DMS79 (cell line): ENCODE data around the gene TGIF2.
"Not testable (repeated sequence)": the region's sequence is repeated elsewhere in the genome, so short reads cannot be mapped to it uniquely, and the experiment has no call there.

Experiments used
- DNase-seq: peaks from one replicate; lab custom pipeline; 2025; lab: John Stamatoyannopoulos, UW

Gene TGIF2

GRCh38 chr20:36620917-36621316 lies 47.5 kb downstream of the TGIF2 start:
- DNase-seq = no peak

GRCh38 chr20:36623444-36623843 lies 50.0 kb downstream of the TGIF2 start:
- DNase-seq = no peak

- DNase-seq = no peak
Measured at GRCh38 chr20:36624068-36624943, 50.9 kb downstream of the TGIF2 start.

- DNase-seq = no peak
Measured at GRCh38 chr20:36624944-36625324, 51.5 kb downstream of the TGIF2 start.

- no peak for DNase-seq
Measured at GRCh38 chr20:36628076-36628475, 54.7 kb downstream of the TGIF2 start.

GRCh38 chr20:36629719-36630681 lies 56.6 kb downstream of the TGIF2 start:
- no peak for DNase-seq

GRCh38 chr20:36631646-36632045 lies 58.2 kb downstream of the TGIF2 start:
- DNase-seq = no peak

- no peak for DNase-seq
Measured at GRCh38 chr20:36632147-36632486, 58.7 kb downstream of the TGIF2 start.

GRCh38 chr20:36632487-36633284 lies 59.3 kb downstream of the TGIF2 start:
- no peak for DNase-seq

GRCh38 chr20:36633285-36633772 lies 59.9 kb downstream of the TGIF2 start:
- no peak for DNase-seq

- DNase-seq = no peak
Measured at GRCh38 chr20:36634342-36634741, 60.9 kb downstream of the TGIF2 start.

- DNase-seq = not testable (repeated sequence)
Measured at GRCh38 chr20:36638876-36639400, 65.5 kb downstream of the TGIF2 start.

- DNase-seq = no peak
Measured at GRCh38 chr20:36641506-36641843, 68.1 kb downstream of the TGIF2 start.

GRCh38 chr20:36642136-36642535 lies 68.7 kb downstream of the TGIF2 start:
- no peak for DNase-seq
